HG03558 (cell line): ENCODE data around the gene ALAS1.

Experiments
- ATAC-seq: cut with Tn5 transposase; IDR thresholded peaks from one replicate; pipeline ENCODE4 v1.9.1; 2021; ENCODE audit warnings: moderate number of reproducible peaks; ENCODE audit not compliant: unreplicated experiment; ENCODE audit errors: extremely low read depth

Gene ALAS1

DNA sequence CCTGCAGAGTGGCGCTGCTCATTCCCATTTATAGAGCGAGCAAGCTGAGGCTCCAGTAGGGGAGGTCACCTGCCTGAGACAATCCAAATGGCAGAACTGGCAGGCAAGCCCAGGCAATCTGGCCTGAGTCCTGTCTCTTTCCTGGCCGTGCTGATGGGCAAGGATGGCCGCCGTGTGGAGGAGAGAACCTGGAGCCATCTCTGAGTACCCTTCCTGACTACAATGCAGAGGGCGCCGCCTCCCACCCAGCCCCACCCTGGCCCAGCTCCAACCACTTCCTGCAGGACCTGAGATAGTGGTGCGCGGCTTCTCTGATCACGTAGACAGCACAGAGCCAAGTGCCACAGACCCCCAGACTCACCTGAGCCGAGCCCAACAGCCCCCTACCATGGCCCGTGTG, 20.5 kb downstream of the ALAS1 start:
- ATAC-seq: no peak

DNA sequence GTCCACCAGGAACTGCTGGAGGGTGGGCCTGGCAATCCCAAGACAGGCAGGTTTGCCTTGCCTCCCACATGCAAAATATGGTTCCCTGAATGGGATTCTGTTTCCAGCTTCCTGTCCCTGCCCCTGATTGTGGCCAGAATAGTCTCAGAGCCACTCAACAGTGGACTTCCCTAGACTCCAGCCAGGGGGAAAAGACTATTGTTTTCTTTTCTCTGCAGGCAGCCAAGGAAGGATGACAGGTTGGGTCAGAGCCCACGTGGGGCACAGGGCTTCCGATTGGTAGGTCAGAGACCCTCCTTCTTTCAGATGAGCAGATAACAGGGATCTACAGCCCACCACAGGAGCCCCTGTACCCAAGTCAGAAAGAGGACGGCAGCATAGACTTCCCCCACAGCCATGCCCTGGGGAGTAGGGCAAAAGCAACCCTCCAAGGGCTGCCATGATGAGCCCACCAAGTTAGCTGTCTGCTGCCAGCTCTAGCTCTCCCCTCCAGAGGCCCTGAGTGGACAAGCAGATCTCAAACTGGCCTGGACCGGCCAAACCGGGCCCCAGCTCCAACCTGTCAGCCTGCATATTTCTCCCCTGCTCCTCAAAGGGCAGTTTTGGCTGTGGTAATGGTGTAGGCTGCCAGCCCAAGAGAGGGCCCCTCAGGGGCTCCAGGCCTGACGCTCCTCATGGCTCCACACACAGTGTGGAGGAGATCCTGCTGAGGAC, 21.1 kb downstream of the ALAS1 start:
- no peak for ATAC-seq

DNA sequence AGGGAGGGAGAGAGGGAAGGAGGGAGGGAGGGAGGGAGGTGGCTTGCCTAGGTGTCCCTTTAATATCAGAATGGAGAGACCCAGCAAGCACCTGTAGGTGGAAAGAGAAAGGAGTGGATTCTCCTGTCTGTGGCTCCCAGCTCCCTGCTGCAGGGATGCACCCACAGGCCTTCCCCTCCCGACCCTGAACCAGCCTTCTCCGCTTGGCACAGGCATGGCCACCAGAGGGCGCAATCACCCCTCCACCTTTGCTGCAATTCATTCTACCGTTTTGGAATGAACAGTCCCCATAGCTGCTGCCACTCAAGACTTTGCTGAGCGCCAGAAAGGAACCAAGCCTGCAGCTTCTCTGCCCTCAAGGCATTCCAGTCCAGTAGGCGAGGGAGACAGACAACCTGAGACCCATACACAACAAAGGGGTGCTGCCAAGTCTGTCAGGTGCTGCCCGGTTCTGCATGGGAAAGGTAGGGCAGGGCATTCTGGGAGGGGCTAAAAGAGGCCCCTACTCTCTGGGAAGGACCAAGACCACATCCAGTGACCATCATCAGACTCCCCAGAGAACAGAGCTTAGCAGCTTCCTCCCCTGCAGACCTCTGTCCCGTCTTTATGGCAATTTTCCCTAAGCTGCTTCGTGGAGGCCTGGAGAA, 22.5 kb downstream of the ALAS1 start:
- no peak for ATAC-seq

DNA sequence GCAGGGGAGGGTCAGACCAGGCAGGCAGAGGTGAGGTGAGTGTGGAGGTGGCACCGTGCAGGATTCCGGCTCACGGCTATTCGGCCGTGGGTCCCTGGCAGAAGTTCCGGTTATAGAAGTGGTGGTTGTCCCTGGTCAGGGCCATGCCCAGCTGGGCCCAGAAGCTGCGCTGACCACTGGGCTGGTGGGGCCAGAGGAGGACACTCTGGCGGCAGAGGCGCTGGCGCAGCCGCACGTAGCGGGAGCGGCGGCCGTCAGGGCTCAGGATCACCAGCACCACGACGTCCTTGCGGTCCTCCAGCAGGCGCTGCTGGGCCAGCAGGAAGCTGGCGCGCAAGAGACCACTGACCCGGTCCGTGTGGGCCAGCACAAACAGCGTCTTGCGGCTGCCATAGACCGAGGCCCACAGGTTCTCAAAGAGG, 23.2 kb downstream of the ALAS1 start:
- no peak for ATAC-seq

DNA sequence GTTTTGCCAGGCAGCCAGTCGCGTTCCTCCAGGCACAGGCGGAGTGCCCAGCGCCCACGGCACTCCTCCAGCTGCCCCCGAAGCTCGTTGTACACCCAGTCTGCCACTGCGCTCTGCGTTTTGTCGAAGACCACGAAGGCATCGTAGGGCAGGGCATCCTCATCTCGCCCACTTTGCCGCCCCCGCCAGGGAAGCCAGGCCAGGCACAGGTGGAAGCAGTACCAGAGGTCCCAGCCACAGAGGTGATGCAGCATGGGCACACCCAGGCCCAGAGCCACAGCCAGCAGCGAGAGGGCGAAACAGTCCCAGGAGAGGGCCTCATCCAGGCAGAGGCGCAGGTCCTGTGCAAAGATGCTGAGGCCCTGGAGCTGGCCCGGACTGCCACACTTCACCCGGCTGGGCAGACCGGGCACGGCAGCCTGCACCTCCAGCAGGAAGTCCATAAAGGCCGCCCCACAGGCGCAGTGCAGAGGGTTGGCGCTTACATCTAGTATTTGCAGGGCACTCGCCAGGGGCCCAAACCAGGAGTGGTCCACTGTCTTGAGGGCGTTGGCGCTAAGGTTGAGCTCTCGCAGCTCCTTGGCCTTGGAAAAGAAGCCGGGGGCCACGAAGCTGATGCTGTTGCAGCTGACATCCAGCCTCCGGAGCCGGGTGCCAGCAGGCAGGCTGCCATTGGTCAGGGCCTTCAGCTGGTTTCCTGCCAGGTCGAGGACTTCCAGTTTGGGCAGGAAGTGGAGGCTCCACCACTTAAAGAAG, 23.8 kb downstream of the ALAS1 start:
- ATAC-seq: no peak

DNA sequence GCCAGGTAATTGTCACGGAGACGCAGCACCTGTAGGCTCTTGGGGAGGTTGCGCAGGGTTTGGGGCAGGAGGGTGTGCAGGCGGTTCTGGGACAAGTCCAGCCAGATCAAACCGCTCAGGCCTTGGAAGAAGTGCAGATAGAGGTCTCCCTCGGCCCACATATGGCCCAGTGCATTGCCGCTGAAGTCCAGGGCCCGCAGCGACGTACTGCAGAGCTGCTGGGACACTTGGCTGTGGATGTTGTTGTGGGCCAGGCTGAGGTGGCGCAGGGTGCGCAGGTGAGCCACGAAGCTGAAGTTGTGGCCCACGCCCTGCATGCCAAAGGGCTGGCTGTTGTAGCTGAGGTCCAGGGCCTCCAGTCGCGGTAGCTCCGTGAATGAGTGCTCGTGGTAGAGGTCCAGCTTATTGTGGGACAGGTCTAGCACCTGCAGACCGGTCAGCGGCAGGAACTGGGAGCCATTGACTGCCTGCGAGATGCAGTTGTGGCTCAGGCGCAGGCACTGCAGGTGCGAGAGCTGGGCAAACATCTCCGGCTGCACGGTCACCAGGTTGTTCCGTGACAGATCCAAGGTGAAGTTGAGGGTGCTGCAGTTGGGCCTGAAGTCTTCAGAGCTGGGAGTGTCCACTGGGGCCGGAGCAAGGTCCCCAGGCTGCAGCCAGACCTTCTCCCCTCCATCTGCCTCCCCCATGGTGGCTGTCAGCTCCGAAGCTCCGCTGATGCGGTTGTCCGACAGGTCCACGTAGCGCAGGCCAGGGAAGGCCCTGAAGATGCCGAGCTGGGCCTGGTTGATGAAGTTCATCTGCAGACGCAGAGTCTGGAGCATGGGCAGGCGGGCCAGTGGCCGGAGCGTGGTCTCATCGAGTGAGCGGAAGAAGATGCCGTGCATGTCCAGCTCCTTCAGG, 24.6 kb downstream of the ALAS1 start:
- ATAC-seq: no peak

DNA sequence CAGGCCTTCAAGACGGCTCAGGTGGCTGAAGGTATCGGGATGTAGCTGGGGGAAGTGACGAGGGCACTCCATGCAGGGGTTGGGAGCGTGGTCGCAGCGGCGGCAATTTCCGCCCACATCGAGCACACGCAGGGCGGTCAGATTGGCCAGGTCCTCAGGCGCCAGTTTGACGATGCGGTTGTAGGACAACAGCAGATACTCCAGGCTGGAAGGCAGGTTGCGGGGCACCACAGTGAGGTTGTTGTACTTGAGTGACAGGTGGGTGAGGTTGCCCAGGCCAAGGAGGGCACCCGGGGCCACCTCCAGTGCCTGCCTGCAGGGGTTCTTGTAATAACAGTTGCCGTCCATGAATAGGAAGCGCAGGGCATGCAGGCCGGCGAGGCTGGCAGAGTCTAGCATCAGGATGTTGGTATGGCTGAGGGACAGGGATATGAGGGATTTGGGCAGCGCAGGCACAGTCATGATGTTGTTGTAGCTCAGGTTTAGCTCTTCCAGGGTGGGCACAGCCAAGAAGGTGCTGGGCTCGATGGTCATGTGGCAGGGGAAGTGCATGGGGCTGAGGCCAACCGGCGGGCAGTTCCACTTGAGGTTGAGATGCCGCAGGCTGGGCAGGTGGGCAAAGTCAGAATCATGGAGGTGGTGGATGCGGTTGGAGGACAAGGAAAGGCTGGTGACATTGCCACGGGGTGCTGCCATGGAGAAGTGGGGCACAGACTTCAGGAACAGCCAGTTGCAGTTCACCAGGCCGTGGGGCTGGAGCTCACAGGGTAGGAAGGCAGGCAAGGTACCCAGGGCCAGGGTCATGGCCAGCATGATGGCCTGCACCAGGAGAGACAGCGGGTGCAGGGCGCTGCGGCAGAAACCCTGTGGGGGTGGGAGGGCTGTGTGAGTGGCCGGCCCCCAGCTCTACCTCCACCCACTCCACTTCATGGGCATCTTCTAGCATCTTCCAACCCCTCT, 25.8 kb downstream of the ALAS1 start:
- ATAC-seq: no peak

DNA sequence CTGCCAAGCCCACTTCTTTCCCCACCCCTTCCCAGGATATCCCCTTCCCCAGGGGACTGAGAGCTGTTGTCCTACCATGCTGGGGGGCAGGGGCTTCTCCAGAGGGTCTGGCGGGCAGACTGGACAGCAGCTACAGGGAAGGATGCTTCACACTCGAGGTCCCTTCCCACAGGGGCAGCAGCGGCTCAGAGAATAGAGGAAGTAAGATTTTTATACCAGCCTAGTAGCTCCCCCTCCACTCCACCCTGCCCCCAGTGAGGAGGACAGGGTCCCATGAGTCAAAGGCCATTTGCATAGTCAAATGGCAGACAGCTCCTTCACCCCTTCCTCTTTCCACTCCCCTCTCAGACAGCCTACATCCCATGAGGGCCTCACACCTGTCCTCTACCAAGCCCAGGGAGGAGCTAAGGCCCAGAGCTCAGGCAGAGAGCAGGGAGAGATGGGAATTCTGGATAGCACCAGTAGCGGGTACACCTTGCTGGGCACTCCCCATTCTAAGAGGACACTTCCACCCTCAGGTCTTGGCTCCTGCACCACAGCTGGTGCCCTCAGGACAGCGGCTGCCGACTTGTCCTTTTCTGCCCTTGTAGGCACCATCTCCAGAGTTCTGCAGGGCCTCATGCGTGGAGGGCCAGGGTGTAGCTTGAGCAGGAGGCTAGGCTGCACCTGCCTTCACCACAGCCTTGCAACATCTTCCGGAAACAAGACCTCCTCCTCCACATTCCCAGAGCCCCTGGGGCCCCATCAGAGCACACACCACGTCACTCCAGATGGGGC, 27.7 kb downstream of the ALAS1 start, which contains the start of gene TLR9:
TLR9 (minus strand) TSS at position 194 of the 777 bp plus-strand sequence; CDS start at position 78, 116 bp downstream.
- peak; percentile 50 for ATAC-seq

DNA sequence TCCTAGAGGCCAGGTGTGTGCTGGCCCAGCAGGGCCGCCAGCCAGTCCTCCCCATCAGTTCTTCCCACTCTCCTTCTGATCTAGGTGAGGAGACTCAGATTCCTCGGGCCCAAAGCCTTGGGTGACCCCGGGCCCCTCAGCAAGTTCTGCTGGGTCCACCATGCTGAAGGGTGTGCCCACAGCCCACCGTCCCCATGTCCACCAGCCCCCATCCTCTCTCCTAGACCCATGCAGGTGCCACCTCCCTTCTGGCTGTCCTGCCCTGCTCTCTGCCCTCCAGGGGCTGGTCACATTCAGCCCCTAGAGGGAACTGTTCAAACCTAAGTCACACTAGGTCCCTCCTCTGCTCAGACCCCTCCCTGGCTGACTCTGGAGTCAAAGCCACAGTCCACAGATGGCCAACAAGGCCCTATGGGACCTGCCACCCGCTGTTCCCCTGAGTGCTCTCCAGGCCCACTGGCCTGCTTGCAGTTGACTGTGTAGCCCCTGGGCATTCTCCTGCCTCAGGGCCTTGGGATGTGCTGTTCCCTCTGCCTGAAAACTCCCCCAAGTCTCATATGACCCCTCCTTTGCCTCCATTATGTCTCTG, 28.4 kb downstream of the ALAS1 start:
- no peak for ATAC-seq

DNA sequence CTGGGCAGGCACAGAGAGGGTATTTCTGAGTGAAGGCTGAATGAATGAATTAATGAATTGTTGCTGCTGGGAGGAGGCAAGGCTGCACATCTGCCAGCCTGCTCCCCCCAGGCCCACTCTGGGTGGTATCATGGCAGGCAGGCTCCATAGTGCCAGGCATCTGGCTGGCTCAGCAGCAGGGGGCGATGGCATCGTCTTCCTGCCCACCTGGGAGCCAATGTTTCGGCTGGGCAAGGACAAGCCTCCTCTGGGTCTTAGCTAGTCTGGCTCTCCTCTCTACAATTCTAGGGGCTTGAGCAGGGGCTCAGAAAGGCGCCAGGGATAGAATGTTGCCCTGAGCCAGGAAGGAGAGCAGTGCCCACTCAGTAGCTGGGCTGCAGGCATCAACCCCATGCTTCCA, 29.2 kb downstream of the ALAS1 start:
- ATAC-seq: no peak

DNA sequence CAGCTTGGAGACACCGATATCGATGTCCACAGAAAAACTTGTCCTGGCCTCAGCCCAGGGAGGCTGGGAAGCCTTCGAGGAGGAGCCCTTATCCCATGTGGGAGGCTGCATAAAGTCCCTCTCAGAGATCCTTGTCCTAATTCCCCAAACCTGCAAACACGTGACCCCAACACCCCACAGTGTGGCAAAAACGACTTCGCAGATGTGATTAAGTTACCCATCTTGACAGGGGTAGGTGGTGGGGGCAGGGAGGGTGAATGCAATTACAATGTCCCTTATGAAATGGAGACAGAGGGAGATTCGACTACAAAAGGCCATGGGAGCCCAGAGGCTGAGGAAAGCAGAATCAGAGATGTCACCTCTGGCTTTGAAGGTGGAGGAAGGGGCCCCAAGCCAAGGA, 29.8 kb downstream of the ALAS1 start:
- ATAC-seq: no peak

DNA sequence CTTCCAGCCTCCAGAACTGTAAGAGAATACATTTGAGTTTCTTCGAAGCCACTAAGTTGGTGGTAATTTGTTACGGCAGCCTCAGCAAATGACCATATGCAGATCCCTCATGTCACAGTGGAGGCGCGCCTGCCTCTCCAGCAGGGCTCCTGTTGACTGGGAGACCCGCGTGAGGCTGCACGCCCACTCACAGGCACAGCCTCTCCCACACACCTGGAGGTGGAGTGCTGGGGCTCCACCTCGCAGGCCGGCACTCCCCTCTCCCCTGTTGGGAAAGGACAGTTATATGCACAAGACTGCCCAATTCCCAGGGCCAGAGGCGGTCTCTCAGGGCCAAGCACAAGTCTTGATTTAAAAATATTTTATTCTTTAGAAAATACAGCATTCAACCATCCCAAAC, 30.3 kb downstream of the ALAS1 start:
- ATAC-seq: no peak

DNA sequence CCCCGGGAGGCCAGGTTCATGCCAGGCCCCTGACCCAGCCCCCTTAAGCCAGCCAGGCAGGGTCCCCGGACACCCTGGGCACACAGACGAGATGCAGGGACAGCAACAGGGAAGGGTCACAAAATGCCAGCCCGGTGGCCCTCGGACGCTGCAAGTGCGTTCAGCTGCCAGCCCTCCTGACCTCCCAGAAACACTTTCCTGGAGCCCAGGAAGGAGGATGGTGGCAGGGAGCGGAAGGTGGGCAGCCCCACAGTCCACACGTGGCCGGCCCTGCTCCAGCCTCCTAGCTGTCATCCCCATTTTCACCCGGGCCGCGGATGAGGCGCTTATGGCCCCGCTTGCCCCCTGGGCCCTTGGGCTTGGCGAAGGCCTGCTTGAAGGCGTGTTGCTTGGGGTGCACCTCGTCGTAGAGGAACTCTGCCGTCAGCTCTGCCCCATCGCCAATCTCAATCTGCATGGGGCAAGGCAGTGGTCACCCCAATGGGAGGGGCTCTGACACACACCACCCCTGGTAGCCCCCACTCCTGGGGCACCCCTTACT, 30.9 kb downstream of the ALAS1 start:
- no peak for ATAC-seq

DNA sequence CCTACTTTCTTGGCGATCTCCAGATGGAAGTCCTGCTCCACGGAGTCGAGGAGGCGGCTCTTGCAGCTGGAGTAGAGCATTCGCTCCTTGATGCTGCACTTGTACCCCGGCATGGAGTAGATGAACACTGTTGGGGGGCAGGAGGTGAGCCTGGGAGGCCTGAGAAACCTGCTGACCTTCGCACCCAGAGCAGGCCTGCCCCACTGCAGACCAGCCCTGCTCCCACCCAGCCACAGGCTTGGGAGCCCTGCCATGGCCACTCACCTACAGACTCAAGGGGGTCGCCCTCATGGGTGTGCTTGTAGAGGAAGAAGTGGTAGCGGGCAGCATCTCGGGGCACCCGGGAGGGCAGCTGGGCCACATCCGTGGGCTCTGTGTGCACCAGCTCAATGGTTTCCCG, 31.7 kb downstream of the ALAS1 start:
- no peak for ATAC-seq

DNA sequence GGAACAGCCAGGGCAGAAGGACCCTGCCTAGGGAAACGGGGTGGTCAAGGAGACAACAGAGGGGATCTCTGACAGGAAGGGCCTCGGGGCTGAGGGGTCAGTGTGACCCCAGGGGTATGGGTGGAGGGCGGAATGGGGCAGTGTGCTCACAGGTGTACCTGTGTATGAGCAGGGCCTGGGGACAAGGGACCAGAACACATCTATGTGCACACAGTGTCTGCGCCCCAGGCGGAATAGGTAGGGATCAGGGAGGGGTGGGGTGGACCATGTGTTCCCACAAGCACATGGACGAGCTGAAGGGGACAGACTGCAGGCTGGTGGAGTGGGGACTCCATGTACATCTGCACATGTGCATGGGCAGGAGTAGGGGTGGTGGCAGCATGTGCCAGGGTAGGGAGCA, 32.5 kb downstream of the ALAS1 start:
- ATAC-seq: no peak

DNA sequence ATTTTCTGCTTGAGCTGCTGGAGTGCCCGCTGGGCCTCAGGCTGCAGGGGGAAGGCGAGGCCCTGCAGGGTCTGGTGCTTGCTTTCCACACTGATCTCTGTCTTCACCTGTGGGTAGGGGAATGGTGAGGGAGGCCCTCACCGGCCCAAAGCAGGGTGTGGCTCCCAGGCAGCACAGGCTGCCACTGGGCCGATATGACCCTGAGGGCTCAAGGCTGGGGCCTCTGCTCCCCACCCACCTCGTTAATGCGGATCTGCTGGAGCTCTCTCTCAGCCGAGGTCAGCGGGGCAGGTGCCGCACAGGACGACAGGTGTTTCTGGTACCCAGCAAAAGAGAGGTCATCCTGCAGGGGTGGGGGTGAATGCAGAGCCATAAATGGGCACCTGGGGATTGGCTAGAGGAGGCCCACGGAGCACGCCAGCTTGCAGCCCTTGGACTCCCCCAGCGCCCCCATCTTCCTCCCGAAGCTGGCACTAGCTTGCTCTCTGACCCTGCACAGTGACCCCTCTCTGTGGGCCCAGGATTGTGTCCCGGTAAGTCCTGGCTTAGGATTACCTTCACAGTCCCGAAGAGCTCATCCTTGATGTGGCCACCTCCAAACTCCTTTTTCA, 33.0 kb downstream of the ALAS1 start:
- ATAC-seq: no peak

DNA sequence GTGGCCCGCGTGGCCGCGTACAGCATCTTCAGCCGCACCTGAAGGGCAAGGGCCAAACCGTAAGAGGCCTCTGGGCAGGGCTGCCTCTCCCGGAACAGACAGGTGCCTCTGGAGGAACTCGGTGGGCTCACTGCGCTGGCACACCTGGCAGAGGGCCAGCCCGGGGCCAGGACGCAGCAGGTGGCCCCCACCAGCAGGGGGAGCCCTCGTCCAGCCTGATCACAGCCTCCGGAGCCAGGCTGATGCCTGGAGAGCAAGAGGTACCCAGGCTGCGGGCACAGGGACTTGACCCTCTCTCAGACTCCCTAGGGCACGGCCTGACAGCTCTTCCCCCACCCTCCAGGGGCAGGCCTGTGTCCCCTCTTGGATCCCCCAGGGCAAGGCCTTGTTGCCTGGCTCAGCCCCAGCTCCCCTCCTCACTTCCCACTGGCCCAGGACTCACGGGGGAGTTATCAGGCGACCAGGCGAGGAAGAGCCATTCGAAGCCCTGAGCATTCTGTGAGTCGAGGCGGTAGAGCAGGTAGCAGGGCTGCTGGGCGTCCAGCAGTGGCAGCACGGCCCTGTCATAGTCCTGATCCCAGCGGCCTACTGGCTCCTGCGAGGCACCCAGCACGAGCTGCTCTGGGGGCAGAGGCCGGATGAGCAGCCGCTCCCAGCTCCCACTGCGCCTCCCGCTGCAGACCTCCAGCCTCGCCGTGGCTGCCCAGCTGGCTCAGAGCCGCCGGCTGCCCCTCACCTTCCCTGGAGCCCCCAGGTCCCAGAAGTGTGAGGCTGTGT, 33.7 kb downstream of the ALAS1 start:
- no peak for ATAC-seq
